Stimulated activated CD8-positive, alpha-beta memory T cell treated with anti-CD3 and anti-CD28 coated beads, Interleukin-7, amount 100 ng/mL, for 24 hours (primary cell): ENCODE results near the gene CDK11A.
"Not testable (repeated sequence)": the region's sequence is repeated elsewhere in the genome, so short reads cannot be mapped to it uniquely, and the experiment has no call there.

Experiments
- DNase-seq: peaks from one replicate; pipeline ENCODE4 v3.0.0-alpha.2; 2020; ENCODE audit warnings: low read depth

The CDK11A gene

DNA sequence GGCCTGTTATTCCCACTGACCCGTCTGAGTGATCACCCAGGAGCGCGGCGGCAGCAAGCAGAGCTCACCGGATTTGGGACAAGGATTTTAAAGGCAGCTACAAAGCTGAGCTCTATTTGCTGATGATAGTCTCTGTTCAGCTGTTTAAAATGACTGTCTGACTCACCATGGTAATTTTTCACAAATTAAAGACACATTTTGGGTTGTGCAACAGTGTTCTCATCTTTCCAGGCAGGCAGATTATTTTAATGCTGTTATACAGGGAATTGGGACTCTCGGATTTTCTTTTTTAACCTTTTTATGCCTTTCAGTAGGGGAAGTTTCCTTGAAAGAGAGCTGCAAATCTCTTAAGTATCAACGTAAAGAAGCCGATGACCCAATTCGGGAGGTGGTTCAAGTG is 61.8 kb downstream of the CDK11A start:
- not testable (repeated sequence) for DNase-seq

DNA sequence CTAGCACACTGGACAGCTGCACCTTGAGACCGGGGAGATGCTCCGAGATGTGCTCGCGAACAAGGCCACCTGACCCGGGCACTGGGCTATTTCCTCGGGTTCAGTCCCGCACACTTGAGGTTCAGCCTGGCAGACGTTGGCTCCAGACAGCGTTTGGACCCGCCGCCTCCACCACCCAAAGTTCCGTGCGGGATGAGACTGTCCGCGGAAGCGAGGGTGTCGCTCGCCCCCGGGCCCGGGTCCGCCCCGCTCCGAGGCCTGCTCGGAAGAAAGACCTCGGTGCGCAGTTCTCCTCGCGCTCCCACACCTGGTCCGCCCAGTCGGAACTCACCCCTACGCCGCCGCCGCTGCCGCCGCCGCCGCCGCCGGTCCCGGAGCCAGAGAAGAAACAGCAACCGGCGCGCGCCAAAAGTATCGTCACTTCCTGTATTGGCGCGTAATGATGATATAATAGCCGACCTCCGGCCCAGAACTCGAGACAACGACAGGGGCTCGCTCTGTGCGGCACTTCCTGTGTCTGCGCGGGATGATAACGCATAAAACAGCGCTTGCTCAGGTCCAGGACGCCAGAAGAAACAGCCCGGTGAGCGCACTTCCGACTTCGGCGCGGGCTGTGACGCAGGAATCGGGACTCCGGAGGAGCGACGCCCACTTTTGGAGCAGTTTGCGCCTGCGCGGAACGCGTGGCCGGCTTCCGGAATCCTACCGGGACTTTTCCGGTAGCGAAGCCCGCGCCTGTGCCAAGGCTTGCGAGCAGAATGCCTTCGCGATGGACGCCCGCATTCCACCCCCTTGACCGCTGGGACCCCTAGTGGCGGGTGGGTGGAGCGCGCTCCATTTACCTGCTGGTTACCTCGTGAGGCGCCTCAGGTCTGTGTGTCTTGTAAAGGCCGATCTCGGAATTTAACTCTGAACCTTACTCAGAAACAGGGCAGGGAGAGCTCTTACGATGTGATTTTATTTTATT is 65.3 kb downstream of the CDK11A start, which contains the start of gene CDK11B:
CDK11B (minus strand) TSS at position 422 of the 967 bp plus-strand sequence. CDS start 1,519 bp downstream, outside the sequence.
- peak; percentile 98 for DNase-seq
